Measurements from ENCODE around the gene BUB1B.

Gene BUB1B

GRCh38 chr15:40183636-40184463 lies 23.0 kb downstream of the BUB1B start:
- H3K36me3 Mint-ChIP-seq (ENCODE audit: low read depth), result no peaks in the 10 kb centered on the region
- no peaks in the 10 kb centered on the region for H3K9me3 Mint-ChIP-seq
- intact Hi-C loops (cut with micrococcal nuclease), result no loop called here
- peak overlapping the region; percentile 13 for H3K4me3 Mint-ChIP-seq
- H3K27me3 Mint-ChIP-seq, result no peaks in the 10 kb centered on the region
- peaks cover 38% of the 10 kb centered on the region for H3K4me1 Mint-ChIP-seq (ENCODE audit: low read depth)
- H3K27ac Mint-ChIP-seq, result peak overlapping the region; percentile 66

- Mint-ChIP-seq H3K9me3 (no peaks in the 10 kb centered on the region), H3K27me3 (no peaks in the 10 kb centered on the region), H3K4me3 (no peak overlapping the region), H3K27ac (no peak overlapping the region), H3K4me1 (ENCODE audit: low read depth) (peaks cover 15% of the 10 kb centered on the region), H3K36me3 (ENCODE audit: low read depth) (no peaks in the 10 kb centered on the region)
- intact Hi-C loops (cut with micrococcal nuclease), result no loop called here
Observed at GRCh38 chr15:40190591-40190990, 29.7 kb downstream of the BUB1B start.

GRCh38 chr15:40192942-40193341 lies 32.1 kb downstream of the BUB1B start:
- no peaks in the 10 kb centered on the region for H3K27me3 Mint-ChIP-seq
- H3K9me3 Mint-ChIP-seq, result no peaks in the 10 kb centered on the region
- no peak overlapping the region for H3K4me3 Mint-ChIP-seq
- H3K36me3 Mint-ChIP-seq (ENCODE audit: low read depth), result no peaks in the 10 kb centered on the region
- peaks cover 15% of the 10 kb centered on the region for H3K4me1 Mint-ChIP-seq (ENCODE audit: low read depth)
- H3K27ac Mint-ChIP-seq, result no peak overlapping the region
- intact Hi-C loops (cut with micrococcal nuclease), result no loop called here

GRCh38 chr15:40197434-40197833 lies 36.6 kb downstream of the BUB1B start:
- no peak overlapping the region for H3K27ac Mint-ChIP-seq
- no peaks in the 10 kb centered on the region for H3K9me3 Mint-ChIP-seq
- no peak overlapping the region for H3K4me3 Mint-ChIP-seq
- H3K4me1 Mint-ChIP-seq (ENCODE audit: low read depth), result peaks cover 13% of the 10 kb centered on the region
- no peaks in the 10 kb centered on the region for H3K36me3 Mint-ChIP-seq (ENCODE audit: low read depth)
- H3K27me3 Mint-ChIP-seq, result no peaks in the 10 kb centered on the region
- intact Hi-C loops (cut with micrococcal nuclease), result no loop called here

- intact Hi-C loops (cut with micrococcal nuclease), result no loop called here
- H3K4me1 Mint-ChIP-seq (ENCODE audit: low read depth), result peaks cover 10% of the 10 kb centered on the region
- no peaks in the 10 kb centered on the region for H3K9me3 Mint-ChIP-seq
- H3K4me3 Mint-ChIP-seq, result no peak overlapping the region
- H3K36me3 Mint-ChIP-seq (ENCODE audit: low read depth), result no peaks in the 10 kb centered on the region
- no peak overlapping the region for H3K27ac Mint-ChIP-seq
- no peaks in the 10 kb centered on the region for H3K27me3 Mint-ChIP-seq
Observed at GRCh38 chr15:40198355-40199085, 37.7 kb downstream of the BUB1B start.

GRCh38 chr15:40204100-40204499 lies 43.2 kb downstream of the BUB1B start:
- intact Hi-C loops (cut with micrococcal nuclease), result no loop called here
- Mint-ChIP-seq H3K36me3 (ENCODE audit: low read depth) (peaks cover 6% of the 10 kb centered on the region), H3K4me3 (no peak overlapping the region), H3K9me3 (no peaks in the 10 kb centered on the region), H3K27me3 (no peaks in the 10 kb centered on the region), H3K4me1 (ENCODE audit: low read depth) (no peaks in the 10 kb centered on the region), H3K27ac (no peak overlapping the region)

GRCh38 chr15:40217166-40217824 lies 56.4 kb downstream of the BUB1B start:
- Mint-ChIP-seq H3K36me3 (ENCODE audit: low read depth) (no peaks in the 10 kb centered on the region), H3K27ac (no peak overlapping the region)

GRCh38 chr15:40219801-40220200 lies 58.9 kb downstream of the BUB1B start:
- no peaks in the 10 kb centered on the region for H3K27me3 Mint-ChIP-seq
- H3K9me3 Mint-ChIP-seq, result no peaks in the 10 kb centered on the region
- peaks cover 2% of the 10 kb centered on the region for H3K4me1 Mint-ChIP-seq (ENCODE audit: low read depth)
- H3K4me3 Mint-ChIP-seq, result no peak overlapping the region
- no peak overlapping the region for H3K27ac Mint-ChIP-seq
- intact Hi-C loops (cut with micrococcal nuclease), result loop anchor here (5.0 kb wide), 1 partner anchor 202 kb away; no protein-coding TSS in a partner anchor
- no peaks in the 10 kb centered on the region for H3K36me3 Mint-ChIP-seq (ENCODE audit: low read depth)

More at GRCh38 chr15:40217166-40217824, 56.4 kb downstream of the BUB1B start:
- Mint-ChIP-seq H3K4me1 (ENCODE audit: low read depth) (no peaks in the 10 kb centered on the region), H3K27me3 (no peaks in the 10 kb centered on the region), H3K4me3 (no peak overlapping the region), H3K9me3 (no peaks in the 10 kb centered on the region)
- intact Hi-C loops (cut with micrococcal nuclease), result loop anchor here (1.0 to 5.0 kb wide), 3 partner anchors 36 to 205 kb away; no protein-coding TSS in a partner anchor

GRCh38 chr15:40222131-40222530 lies 61.3 kb downstream of the BUB1B start:
- Mint-ChIP-seq H3K36me3 (ENCODE audit: low read depth) (no peaks in the 10 kb centered on the region), H3K27ac (no peak overlapping the region), H3K9me3 (no peaks in the 10 kb centered on the region), H3K4me1 (ENCODE audit: low read depth) (peaks cover 5% of the 10 kb centered on the region), H3K4me3 (no peak overlapping the region), H3K27me3 (no peaks in the 10 kb centered on the region)
- intact Hi-C loops (cut with micrococcal nuclease), result no loop called here

GRCh38 chr15:40226736-40227135 lies 65.9 kb downstream of the BUB1B start:
- H3K36me3 Mint-ChIP-seq (ENCODE audit: low read depth), result no peaks in the 10 kb centered on the region
- intact Hi-C loops (cut with micrococcal nuclease), result no loop called here
- no peak overlapping the region for H3K4me3 Mint-ChIP-seq
- no peak overlapping the region for H3K27ac Mint-ChIP-seq
- no peaks in the 10 kb centered on the region for H3K27me3 Mint-ChIP-seq
- H3K9me3 Mint-ChIP-seq, result no peaks in the 10 kb centered on the region
- peaks cover 5% of the 10 kb centered on the region for H3K4me1 Mint-ChIP-seq (ENCODE audit: low read depth)

GRCh38 chr15:40229316-40229715 lies 68.4 kb downstream of the BUB1B start:
- no peak overlapping the region for H3K4me3 Mint-ChIP-seq
- no peak overlapping the region for H3K27ac Mint-ChIP-seq
- H3K4me1 Mint-ChIP-seq (ENCODE audit: low read depth), result peaks cover 29% of the 10 kb centered on the region
- H3K27me3 Mint-ChIP-seq, result no peaks in the 10 kb centered on the region
- H3K9me3 Mint-ChIP-seq, result no peaks in the 10 kb centered on the region
- no peaks in the 10 kb centered on the region for H3K36me3 Mint-ChIP-seq (ENCODE audit: low read depth)
- intact Hi-C loops (cut with micrococcal nuclease), result no loop called here

GRCh38 chr15:40229956-40230355 lies 69.1 kb downstream of the BUB1B start:
- peaks cover 33% of the 10 kb centered on the region for H3K4me1 Mint-ChIP-seq (ENCODE audit: low read depth)
- intact Hi-C loops (cut with micrococcal nuclease), result no loop called here
- H3K27me3 Mint-ChIP-seq, result no peaks in the 10 kb centered on the region
- no peaks in the 10 kb centered on the region for H3K9me3 Mint-ChIP-seq
- H3K36me3 Mint-ChIP-seq (ENCODE audit: low read depth), result no peaks in the 10 kb centered on the region
- no peak overlapping the region for H3K4me3 Mint-ChIP-seq
- H3K27ac Mint-ChIP-seq, result no peak overlapping the region

GRCh38 chr15:40232625-40233070 lies 71.8 kb downstream of the BUB1B start:
- H3K9me3 Mint-ChIP-seq, result no peaks in the 10 kb centered on the region
- peaks cover 44% of the 10 kb centered on the region for H3K4me1 Mint-ChIP-seq (ENCODE audit: low read depth)
- no peak overlapping the region for H3K4me3 Mint-ChIP-seq
- peak overlapping the region; percentile 93 for H3K27ac Mint-ChIP-seq
- H3K36me3 Mint-ChIP-seq (ENCODE audit: low read depth), result no peaks in the 10 kb centered on the region
- peaks cover 2% of the 10 kb centered on the region for H3K27me3 Mint-ChIP-seq
- intact Hi-C loops (cut with micrococcal nuclease), result no loop called here
